PC-3 (cell line): ENCODE data around the gene PLXNA4. TPM values are rescaled to one million over a fixed set of nuclear protein-coding genes. Genes with fewer than 3 reads are reported as not detected.

ENCODE experiments used
- ATAC-seq: fragments of 200-7000 bp; cut with Tn5 transposase; 2 replicates; pipeline ENCODE4 v1.9.1; 2020; ENCODE audit warnings: mild to moderate bottlenecking, moderate library complexity
- BruUV-seq: library from RNA; stranded (reverse); fragments of 400-500 nt; replicated peaks from 2 replicates; lab custom pipeline; 2021; lab: Mats Ljungman, UMichigan
- CTCF ChIA-PET: fragments of 300-600 bp; sonication (Branson Sonifier 250); formaldehyde crosslinking; loops from one replicate; lab custom pipeline; 2022; ENCODE audit warnings: antibody characterized with exemption; lab: Charles Lee
- POLR2A ChIA-PET: fragments of 300-600 bp; sonication (Branson Sonifier 250); formaldehyde crosslinking; loops from one replicate; lab custom pipeline; 2022; ENCODE audit warnings: antibody characterized with exemption; ENCODE audit not compliant: unreplicated experiment; lab: Charles Lee
- DNase-seq: peaks from one replicate; pipeline ENCODE4 v3.0.0-alpha.2; 2015
- H2AFZ ChIP-seq: fragments of 300-600 bp; sonication (generic); 2 replicates; pipeline ENCODE4 v1.6.0; 2016; ENCODE audit warnings: antibody characterized with exemption, low read length
- H3F3A ChIP-seq: fragments of 300-600 bp; sonication (generic); one replicate; pipeline ENCODE4 v1.6.0; 2017; ENCODE audit warnings: antibody characterized with exemption, low read length, control low read depth, mild to moderate bottlenecking; ENCODE audit not compliant: unreplicated experiment
- H3K27ac ChIP-seq: fragments of 300-600 bp; sonication (generic); 2 replicates; pipeline ENCODE4 v1.5.1; 2016; ENCODE audit warnings: mild to moderate bottlenecking, low read length
- H3K27me3 ChIP-seq: fragments of 300-600 bp; sonication (generic); 2 replicates; pipeline ENCODE4 v1.6.1; 2016; ENCODE audit warnings: low read length, mixed read lengths
- H3K36me3 ChIP-seq: fragments of 300-600 bp; sonication (generic); 2 replicates; pipeline ENCODE4 v1.6.1; 2016; ENCODE audit warnings: low read depth, mixed run types, low read length, mixed read lengths
- H3K4me1 ChIP-seq: fragments of 300-600 bp; sonication (generic); 2 replicates; pipeline ENCODE4 v1.5.1; 2016; ENCODE audit warnings: low read length; ENCODE audit not compliant: insufficient read depth
- H3K4me2 ChIP-seq: fragments of 300-600 bp; sonication (generic); 2 replicates; pipeline ENCODE4 v1.6.0; 2016; ENCODE audit warnings: low read length
- H3K4me3 ChIP-seq: fragments of 300-600 bp; sonication (generic); 2 replicates; pipeline ENCODE4 v1.5.1; 2016; ENCODE audit warnings: mild to moderate bottlenecking, low read length, mixed read lengths
- H3K79me2 ChIP-seq: fragments of 300-600 bp; sonication (generic); 2 replicates; pipeline ENCODE4 v1.6.1; 2017; ENCODE audit warnings: low read length, mixed read lengths
- H3K9ac ChIP-seq: fragments of 300-600 bp; sonication (generic); 2 replicates; pipeline ENCODE4 v1.6.0; 2016; ENCODE audit warnings: mild to moderate bottlenecking, low read length
- H3K9me2 ChIP-seq: fragments of 300-600 bp; sonication (generic); replicated peaks from 2 replicates; pipeline ENCODE4 v1.6.1; 2016; ENCODE audit warnings: mixed run types, low read length, mixed read lengths
- H3K9me3 ChIP-seq: fragments of 300-600 bp; sonication (generic); 2 replicates; pipeline ENCODE4 v1.6.1; 2016; ENCODE audit warnings: low read length, mixed read lengths
- H4K20me1 ChIP-seq: fragments of 300-600 bp; sonication (generic); 2 replicates; pipeline ENCODE4 v1.6.1; 2016; ENCODE audit warnings: low read length, mixed read lengths
- EZH2 ChIP-seq: fragments of 300-600 bp; sonication (generic); IDR thresholded peaks from one replicate; pipeline ENCODE4 v1.6.1; 2017; ENCODE audit warnings: antibody characterized with exemption, mild to moderate bottlenecking, low read length; ENCODE audit not compliant: unreplicated experiment
- EZH2phosphoT487 ChIP-seq: fragments of 300-600 bp; sonication (generic); IDR thresholded peaks from 2 replicates; pipeline ENCODE4 v1.6.1; 2018; ENCODE audit warnings: mild to moderate bottlenecking, antibody characterized with exemption, low read length, borderline replicate concordance
- intact Hi-C: fragments of 100-400 bp; cut with micrococcal nuclease; formaldehyde crosslinking; loops from 2 replicates; pipeline ENCODE4 v1.9.0; 2023
- total RNA-seq: library from RNA; depleted of rRNA; stranded (reverse); fragments of >200 nt; gene quantifications from 2 replicates; pipeline ENCODE4 v1.2.3, GENCODE V29; 2014
- TF ChIP-seq, protein P1 (sequence below): fragments of 300-600 bp; sonication (generic); conservative IDR thresholded peaks from 2 replicates; pipeline ENCODE4 v1.5.1; 2017; ENCODE audit warnings: antibody characterized with exemption, low read depth, mild to moderate bottlenecking, low read length

The PLXNA4 gene
- total RNA-seq, 1 experiment from 2014 or later: 1.2 TPM

DNA sequence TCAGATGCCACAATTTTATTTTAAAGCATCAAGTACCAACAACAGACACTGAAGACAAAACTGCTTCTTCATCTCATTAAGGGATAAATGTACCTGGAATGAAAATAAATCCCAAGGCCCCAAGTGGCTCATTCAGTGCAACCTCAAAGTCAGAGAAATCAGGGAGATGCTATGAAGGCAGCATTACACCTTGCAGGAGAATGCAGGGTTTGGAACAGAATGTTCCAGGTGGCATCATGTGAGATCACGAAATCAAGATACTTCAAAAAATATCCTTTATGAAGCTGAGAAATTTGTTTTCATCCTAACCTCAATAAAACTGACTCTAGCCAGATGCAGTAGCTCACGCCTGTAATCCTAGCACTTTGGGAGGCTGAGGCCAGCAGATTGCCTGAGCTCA lies 477.1 kb downstream of the PLXNA4 start:
- TF ChIP-seq, protein P1, sequence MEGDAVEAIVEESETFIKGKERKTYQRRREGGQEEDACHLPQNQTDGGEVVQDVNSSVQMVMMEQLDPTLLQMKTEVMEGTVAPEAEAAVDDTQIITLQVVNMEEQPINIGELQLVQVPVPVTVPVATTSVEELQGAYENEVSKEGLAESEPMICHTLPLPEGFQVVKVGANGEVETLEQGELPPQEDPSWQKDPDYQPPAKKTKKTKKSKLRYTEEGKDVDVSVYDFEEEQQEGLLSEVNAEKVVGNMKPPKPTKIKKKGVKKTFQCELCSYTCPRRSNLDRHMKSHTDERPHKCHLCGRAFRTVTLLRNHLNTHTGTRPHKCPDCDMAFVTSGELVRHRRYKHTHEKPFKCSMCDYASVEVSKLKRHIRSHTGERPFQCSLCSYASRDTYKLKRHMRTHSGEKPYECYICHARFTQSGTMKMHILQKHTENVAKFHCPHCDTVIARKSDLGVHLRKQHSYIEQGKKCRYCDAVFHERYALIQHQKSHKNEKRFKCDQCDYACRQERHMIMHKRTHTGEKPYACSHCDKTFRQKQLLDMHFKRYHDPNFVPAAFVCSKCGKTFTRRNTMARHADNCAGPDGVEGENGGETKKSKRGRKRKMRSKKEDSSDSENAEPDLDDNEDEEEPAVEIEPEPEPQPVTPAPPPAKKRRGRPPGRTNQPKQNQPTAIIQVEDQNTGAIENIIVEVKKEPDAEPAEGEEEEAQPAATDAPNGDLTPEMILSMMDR: no peak
- TF ChIP-seq EZH2phosphoT487 (no peak), EZH2 (no peak)
- intact Hi-C loops: no loop called here
- no peaks in the 10 kb centered on the region for H3F3A ChIP-seq
- no peak overlapping the region for H3K4me2 ChIP-seq
- ChIA-PET POLR2A (no interaction called here), CTCF (no interaction called here)
- ATAC-seq (no peak), DNase-seq (no peak)
- peaks cover 16% of the 10 kb centered on the region for H3K27me3 ChIP-seq
- no peak overlapping the region for H3K27ac ChIP-seq
- H2AFZ ChIP-seq: no peak overlapping the region
- no peaks in the 10 kb centered on the region for H3K9me3 ChIP-seq
- no peak overlapping the region for H3K9ac ChIP-seq
- no peaks in the 10 kb centered on the region for H3K36me3 ChIP-seq
- no peaks in the 10 kb centered on the region for H4K20me1 ChIP-seq
- H3K4me3 ChIP-seq: no peak overlapping the region
- no peaks in the 10 kb centered on the region for H3K4me1 ChIP-seq
- BruUV-seq: no TSS peak
- no peaks in the 10 kb centered on the region for H3K79me2 ChIP-seq
- no peaks in the 10 kb centered on the region for H3K9me2 ChIP-seq

DNA sequence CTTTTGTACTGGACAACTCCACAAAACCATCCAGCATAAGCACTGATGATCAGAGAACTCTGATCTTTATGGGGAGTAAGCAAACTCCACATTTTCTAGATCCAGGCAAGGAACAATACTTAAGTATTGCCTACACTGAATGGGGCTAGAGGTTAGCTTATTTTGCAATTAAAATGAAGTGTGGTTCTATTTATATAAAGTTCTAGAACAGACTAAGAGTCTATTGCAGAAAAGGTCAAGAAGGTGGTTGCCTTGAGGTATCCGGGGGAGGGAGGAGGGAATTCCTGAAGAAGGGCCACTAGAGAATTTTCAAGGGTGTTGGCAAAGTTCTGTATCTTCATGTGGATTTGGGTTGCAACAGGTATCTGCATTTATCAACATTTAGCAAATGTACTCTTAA lies 477.9 kb downstream of the PLXNA4 start:
- no peak overlapping the region for H3K27ac ChIP-seq
- peaks cover 21% of the 10 kb centered on the region for H3K27me3 ChIP-seq
- POLR2A ChIA-PET: no interaction called here
- intact Hi-C loops: no loop called here
- no peak overlapping the region for H3K4me3 ChIP-seq
- H3K9me3 ChIP-seq: no peaks in the 10 kb centered on the region
- no peak overlapping the region for H3K9ac ChIP-seq
- CTCF ChIA-PET: no interaction called here
- H3K36me3 ChIP-seq: no peaks in the 10 kb centered on the region
- H3K4me1 ChIP-seq: no peaks in the 10 kb centered on the region
- no peak overlapping the region for H2AFZ ChIP-seq
- H3K79me2 ChIP-seq: no peaks in the 10 kb centered on the region
- TF ChIP-seq EZH2phosphoT487 (no peak), EZH2 (no peak)
- TF ChIP-seq, protein P1: no peak
- no TSS peak for BruUV-seq
- no peak for ATAC-seq
- H4K20me1 ChIP-seq: no peaks in the 10 kb centered on the region
- no peaks in the 10 kb centered on the region for H3F3A ChIP-seq
- H3K4me2 ChIP-seq: no peak overlapping the region
- DNase-seq: no peak
- no peaks in the 10 kb centered on the region for H3K9me2 ChIP-seq

DNA sequence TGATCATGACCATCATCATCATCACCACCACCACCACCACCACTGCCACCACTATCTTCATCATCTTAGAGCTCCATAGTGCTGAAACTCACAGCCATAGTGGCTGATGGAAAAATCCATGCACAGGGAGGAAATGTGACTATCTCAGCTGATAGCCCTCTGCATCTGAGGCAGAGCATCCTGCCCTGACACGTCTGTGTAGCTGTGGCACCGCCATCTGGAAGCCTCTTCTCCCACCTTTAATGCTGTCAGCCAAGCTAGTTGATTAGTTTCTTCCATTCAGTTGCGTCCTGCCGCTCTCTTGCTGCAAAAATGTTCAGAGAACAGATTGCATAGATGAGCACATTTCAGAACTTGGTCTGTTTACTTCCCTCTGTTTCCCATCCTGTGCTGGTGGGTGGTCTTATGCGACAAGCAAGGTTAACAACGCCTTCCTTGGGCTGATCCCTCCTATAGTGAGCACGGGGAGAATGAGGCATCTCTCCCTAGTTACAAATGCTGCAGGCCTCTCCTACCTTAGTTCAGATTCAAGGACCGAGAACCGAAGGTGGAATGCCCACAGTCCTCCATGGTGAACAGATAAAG lies 478.6 kb downstream of the PLXNA4 start:
- Histone ChIP-seq H3K27ac (no peak overlapping the region), H3K27me3 (peaks cover 25% of the 10 kb centered on the region), H4K20me1 (no peaks in the 10 kb centered on the region), H3K9me2 (no peaks in the 10 kb centered on the region), H3K4me1 (no peaks in the 10 kb centered on the region), H3K9ac (no peak overlapping the region), H3K9me3 (no peaks in the 10 kb centered on the region), H3F3A (no peaks in the 10 kb centered on the region), H3K36me3 (no peaks in the 10 kb centered on the region), H3K4me3 (no peak overlapping the region), H2AFZ (no peak overlapping the region), H3K4me2 (no peak overlapping the region), H3K79me2 (no peaks in the 10 kb centered on the region)
- ATAC-seq (no peak), DNase-seq (no peak)
- TF ChIP-seq EZH2phosphoT487 (no peak), EZH2 (no peak)
- TF ChIP-seq, protein P1: no peak
- intact Hi-C loops: no loop called here
- ChIA-PET POLR2A (no interaction called here), CTCF (no interaction called here)
- BruUV-seq: no TSS peak
